Activated T-helper 1 cell treated with anti-CD3 and anti-CD28 coated beads, Interleukin-2, amount 50 U/mL, for 16 hours (primary cell): ENCODE measurements around the gene SRP9.
"Not testable (repeated sequence)": the region's sequence is repeated elsewhere in the genome, so short reads cannot be mapped to it uniquely, and the experiment has no call there.

ENCODE experiments used
- DNase-seq, 2 donors: peaks; one replicate each; pipeline ENCODE4 v3.0.0-alpha.2; 2020; ENCODE audit warnings: low read depth in 1 of 2, low spot score in 1 of 2

SRP9 gene

DNA sequence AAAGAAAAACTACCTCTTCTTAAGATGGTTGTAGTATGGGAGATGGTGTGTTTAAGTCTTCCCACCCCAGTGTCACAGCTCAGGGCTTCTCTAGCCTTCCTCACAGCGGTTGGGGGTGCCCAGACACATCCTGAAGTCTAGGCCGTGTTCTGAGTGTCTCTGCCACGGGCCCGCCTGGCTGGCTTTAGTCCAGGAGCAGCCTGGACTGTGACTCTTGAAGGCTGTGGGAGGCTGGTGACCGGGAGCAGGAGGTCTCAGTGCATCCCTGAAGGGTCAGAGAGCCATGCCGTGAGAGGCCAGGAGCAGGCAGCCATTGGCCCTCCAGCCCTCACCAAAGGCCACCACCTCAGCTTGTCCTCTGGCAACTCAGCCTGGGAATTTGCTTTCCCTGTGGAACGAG, 36.8 kb downstream of the SRP9 start:
- DNase-seq: no peak

DNA sequence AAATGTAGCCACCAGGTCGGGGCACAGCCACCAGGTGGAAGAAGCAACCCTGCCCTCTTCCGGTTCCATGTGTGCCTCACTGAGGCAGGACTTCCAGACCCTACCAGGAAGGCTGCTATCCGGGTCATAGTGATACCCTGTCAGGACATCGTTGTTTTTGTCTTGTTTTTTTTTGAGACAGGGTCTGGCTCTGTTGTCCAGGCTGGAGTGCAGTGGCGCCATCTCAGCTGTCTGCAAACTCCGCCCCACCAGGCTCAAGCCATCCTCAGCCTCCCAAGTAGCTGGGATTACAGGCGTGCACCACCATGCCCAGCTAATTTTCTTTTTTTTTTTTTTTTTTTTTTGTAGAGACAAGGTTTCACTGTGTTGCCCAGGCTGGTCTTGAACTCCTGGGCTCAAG, 37.5 kb downstream of the SRP9 start:
- DNase-seq: not testable (repeated sequence)

DNA sequence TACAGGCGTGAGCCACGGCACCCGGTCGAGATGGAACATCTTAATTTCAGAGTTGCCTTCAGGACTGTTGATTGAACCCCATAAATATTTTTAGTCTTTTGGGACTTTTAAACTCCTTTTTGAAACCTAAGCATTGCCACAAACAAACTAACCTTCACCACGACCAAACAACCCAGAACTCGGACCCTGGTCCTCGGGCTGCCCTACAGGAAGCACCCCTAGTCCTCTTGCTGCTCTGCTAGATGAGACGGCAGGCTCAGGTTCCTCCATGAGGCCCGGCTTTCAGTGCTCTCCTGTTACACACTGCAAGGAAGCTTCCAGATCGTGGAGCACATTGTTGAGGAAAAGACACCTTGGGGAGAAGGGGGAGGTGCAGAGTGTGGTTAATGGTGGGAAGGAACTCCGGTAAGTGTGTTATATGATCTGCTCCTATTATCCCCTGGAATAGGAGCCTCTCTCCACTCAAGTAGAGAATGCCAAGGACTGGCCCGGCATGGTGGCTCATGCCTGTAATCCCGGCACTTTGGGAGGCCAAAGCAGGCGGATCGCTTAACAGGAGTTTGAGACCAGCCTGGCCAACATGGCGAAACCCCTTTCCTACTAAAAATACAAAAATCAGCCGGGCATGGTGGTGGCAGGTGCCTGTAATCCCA, 38.0 kb downstream of the SRP9 start:
- DNase-seq: no peak

DNA sequence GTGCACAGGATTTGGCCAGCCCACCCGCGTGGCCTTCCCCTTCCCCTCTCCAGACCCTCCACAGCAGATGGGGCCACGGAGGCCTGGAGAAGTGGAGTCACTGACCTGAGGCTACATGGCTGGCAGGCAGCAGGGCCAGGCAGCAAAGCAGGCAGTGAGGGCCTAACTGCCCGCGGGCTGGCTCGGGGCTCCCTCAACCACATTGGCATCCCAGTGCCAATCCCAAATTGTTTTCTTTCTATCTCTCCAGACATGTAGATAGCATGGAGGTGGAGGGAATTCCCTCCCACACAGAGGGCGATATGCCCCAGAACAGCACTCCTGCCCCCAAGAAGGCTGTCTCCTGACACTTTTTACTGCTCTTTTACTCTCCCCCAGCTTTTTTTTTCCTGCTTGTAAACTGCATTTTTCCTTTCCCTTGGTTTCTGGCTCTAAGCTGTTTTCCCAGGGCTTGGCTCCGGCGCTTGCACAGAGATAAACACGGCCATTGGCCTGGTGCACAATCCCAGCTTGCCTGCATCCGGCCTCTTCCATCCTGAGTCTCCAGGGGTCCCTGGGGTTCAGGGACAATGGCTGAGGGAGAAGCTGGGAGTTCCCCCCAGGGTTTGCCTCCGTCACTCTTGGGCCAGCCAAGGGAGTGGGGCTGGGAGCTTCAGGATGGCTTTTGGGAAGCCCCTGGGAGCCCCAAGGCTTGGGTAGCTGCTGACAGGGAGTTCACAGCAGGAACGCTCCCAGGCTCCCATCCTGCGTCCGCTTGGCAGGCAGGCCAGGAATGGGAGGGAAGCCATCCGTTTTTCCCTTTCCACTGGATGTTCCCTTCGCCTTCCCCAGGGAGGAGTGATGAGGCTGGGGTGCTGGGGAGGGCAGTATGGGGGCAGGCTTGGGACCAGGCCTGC, 39.3 kb downstream of the SRP9 start:
- no peak for DNase-seq

DNA sequence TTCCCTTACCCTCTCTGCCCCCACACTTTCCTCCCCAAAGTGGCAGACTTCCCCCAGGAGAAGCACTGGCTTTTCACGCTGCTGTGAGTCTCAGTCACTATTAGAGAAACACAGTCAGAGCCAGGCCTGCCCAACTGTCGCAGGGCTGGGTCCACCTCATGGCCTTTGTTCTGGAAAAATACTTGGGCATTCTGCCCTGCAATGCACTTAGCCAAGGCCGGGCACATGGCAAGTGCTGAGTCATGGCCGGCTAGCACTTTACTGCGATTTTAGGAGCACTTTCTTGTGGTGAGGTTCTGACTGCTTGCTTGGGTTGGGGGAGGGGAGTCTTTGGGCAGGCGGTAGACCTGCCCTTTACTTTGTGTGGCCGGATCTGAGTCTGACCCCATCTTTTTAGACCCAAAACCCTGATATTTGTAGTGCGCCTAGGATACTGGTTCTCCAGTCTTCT, 40.0 kb downstream of the SRP9 start:
- no peak for DNase-seq

DNA sequence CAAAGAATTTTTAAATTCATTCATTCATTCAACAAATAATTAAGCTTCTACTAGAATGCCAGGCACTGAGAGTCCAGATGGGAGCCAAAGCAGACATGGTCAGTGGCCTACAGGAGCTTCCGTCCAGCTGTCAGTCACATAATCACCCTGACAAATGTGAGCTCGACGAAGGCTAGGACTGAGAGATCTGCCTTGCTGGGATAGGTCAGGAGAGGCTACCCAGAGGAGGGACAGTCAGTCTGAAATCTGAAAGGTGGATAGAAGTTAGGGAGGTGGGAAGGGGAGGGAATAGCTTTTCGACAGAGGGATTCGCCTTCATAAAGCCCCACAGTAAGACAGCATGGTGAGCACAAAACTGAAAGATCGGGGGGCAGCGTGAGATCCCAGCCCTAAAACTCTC, 40.6 kb downstream of the SRP9 start:
- DNase-seq: no peak

DNA sequence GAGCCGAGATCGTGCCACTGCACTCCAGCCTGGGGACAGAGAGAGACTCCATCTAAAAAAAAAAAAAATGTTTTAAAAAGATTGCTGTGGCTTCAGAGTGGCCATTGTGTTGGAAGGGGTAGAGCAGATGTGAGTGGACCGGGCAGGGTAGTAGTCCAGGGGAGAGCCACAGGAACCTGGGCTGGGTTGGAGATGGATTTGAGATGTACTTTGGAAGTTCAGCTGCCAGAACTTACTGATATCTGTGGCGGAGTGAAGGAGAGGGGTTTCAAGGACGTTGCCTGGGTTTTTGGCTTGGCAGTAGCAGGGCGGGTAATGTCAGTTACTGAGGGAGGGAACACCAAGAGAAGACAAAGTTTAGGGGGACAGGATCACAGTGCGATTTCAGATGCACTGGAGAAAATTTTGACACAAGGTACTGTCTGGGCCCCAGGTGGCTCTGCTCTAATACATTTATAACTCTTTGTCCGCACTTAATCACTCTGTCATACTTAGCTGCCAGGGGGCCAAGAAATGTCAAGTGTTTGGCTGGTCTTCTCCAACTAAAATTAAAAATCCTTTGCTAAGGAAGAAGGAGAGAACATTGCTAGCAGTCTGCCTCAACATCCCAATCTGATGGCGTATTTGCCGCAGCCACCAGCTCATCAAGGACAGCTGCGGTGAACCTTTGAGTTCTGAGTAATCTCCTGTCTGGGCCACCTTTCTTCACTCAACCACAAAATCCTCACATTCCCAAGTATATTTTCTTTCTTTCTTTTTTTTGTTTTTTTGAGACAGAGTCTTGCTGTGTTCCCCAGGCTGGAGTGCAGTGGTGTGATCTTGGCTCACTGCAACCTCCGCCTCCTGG, 41.9 kb downstream of the SRP9 start:
- DNase-seq: no peak

DNA sequence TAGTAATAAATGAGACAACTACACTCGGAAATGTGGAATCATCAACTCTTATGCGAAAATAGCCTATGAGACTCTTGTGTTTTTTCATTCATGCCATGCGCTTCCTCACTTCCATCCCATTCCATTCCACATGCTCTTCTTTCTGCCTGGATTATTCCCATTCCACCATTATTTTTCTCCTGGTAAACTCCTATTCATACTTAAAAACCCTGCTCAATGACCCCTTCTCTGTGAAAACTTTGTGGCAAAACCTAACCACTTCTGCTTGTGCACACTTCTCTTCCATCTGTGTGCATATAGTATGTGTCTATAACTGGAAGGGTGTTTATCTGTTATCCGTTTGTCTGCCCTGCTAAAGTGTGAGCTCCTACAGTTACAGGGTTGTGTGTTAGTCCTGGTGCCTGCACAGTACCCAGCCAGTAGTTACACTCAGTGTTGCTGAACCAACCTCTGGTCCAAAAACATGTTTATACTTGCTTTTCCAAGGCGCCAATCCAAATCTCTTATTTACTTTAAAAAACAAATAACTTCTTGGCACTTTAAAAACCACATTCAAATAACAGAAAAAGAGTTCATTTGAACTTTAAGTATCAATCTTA, 43.0 kb downstream of the SRP9 start:
- DNase-seq: no peak

DNA sequence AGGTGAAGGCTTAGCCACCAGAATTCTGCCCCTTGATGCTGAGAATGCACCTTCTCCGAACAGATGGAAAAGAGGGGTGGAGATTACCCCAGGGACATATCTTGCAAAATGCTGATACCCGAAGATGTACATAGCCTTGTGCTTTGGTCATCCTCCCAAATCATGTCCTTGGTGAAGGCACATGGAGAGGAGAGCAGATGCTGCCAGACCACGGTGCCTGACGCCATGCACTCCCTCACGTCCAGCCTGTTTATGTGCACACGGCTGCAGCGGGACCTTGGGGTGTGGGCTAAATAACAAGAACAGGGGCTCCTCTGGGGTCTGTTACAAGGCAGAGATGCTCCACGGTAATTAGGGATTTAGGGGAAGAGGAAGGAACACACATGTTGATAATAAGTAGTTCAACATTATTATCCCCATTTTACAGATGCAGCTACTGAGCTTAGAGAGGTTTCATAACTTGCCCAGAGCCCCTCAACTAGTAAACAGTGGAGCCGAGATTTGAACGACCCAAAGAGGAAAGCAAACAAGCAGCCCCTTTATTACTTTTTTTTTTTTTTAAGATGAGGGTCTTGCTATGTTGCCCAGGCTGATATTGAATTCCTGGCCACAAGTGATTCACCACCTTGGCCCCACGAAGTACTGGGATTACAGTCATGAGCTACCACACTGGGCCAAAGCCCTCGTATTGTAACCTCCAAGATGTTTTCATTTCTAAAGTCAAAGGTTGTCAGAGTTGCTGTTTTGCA, 45.2 kb downstream of the SRP9 start:
- DNase-seq: no peak

DNA sequence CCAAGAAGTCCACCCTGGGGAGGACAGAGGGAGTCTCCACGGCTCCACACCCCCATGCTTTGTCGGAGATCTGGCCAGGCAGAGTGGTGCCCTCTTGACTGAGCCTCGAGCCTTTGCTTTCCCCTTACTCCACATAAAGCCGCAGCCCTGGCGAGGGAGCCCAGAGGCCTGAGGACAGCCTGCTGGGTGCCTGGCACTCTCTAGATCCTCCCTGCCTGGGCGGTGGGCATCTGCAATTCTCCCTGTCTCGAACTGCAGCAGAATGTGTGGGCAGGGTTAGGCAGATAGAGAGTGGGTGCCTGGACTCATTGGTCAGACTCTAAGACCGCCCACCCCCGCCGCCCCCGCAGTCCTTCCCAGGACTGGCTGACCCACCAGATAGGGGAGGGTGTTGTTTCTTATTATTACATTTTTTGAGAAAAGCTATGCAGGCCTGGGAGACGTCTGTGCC, 46.2 kb downstream of the SRP9 start:
- no peak for DNase-seq

DNA sequence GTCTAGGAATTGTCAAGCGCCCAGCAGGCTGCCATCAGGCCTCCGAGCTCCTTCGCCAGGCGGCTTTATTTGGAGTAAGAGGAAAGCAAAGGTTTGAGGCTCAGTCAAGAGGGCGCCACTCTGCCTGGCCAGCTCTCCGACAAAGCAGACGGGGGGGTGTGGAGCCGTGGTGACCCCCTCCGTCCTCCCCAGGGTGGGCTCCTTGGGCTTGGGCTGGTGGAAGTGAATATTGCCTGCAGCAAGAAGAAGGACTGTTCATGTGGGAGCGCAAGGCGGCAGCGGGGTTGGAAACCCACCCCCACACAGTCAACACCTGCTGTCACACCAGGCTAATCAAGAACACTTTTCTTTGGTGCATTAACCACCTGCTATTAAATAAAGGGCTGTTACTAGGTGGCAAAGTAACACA, 46.9 kb downstream of the SRP9 start:
- DNase-seq: no peak

DNA sequence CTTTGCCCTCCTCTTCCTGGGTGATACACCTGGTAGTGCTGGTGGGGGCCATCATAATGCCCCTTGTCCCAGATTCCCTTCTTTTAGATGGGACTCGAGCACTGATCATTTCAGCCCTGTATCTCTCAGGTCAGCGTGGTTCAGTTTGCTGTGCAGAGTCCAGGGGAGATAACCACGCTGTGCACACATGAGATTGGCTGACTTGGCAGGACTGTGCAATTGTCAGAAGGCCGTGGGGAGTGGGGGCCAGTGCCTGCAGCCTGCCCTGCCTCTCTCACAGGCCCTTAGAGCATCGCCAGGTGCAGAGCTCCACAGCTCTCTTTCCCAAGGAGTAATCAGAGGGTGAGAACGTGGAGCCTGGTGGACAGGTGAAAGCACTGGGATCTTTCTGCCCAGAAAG, 47.5 kb downstream of the SRP9 start:
- DNase-seq: no peak

DNA sequence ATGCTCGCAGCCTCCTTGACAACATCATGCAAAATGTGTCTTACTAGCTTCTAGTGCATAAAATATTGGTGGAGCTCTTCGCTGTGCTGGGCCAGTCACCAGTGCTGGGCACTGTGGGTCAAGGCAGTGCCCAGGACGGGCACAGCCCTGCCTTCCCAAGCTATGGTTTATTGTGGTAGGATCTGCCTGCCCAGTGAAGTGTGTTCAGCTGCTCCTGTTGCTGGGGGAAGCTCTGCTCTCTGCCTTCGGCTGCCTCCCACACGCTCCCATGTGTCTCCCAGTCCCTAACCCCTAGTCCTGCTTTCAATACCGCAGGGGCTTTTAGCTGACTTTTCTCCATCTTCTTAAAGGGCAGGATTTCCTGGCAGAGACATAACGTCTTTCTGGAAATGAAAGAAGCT, 48.0 kb downstream of the SRP9 start:
- no peak for DNase-seq

DNA sequence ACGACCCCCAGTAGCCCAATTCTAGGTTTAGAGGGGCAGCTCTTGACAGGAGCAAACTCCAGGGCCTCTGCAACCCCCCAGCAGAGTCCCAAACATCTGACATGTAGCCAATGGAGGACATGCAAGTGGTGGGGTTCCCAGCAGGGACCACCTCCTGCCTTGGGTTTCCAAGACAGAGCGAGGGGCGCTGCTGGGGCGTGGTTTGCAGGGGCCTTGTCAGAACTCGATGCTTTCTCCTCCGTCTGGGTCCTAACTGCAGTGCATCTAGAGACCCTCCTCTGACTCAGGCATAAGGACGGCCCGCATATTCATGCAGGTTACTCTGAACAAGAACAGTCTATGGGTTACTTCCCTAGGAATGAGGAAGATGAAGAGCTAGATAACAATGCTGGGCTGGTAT, 49.5 kb downstream of the SRP9 start:
- no peak for DNase-seq

DNA sequence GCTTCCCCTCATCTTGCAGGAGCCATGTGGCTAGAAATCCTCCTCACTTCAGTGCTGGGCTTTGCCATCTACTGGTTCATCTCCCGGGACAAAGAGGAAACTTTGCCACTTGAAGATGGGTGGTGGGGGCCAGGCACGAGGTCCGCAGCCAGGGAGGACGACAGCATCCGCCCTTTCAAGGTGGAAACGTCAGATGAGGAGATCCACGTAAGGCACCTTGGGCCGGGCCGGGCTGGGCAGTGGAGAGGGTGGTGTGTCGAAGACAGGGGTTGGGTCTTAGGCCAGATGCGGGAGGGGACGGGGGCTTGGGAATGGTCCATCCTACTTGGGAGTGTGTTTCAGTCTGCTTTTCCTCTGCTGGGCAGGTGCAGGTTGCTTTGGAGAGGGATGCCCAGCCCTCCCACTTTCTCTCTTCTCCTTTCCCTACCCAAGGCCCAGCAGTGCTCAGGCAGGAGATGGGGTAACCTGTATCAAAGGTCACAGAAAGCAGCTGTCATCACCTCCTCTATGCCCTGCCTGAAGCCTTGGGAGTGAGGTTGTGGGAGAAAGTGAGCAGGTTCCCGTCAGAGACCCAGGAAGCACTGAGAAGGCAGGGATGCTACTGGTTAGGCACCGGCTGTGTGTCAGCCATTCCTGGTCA, 51.2 kb downstream of the SRP9 start:
- no peak for DNase-seq

DNA sequence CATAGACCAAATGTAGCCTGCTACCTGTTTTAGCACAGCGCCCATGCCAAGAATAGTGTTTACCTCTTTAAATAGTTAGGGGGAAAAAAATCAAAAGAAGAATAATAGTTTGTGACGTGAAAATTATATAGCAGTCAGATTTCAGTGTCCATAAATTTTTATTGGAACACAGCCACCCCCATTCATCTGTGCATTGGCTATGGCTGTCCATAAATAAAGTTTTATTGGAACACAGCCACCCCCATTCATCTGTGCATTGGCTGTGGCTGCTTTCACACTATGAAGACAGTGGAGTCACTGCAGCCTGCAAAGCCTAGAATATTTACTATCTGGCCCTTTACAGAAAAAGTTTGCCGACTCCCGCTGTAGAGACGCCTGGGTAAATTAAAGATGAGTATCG, 53.2 kb downstream of the SRP9 start:
- DNase-seq: no peak

DNA sequence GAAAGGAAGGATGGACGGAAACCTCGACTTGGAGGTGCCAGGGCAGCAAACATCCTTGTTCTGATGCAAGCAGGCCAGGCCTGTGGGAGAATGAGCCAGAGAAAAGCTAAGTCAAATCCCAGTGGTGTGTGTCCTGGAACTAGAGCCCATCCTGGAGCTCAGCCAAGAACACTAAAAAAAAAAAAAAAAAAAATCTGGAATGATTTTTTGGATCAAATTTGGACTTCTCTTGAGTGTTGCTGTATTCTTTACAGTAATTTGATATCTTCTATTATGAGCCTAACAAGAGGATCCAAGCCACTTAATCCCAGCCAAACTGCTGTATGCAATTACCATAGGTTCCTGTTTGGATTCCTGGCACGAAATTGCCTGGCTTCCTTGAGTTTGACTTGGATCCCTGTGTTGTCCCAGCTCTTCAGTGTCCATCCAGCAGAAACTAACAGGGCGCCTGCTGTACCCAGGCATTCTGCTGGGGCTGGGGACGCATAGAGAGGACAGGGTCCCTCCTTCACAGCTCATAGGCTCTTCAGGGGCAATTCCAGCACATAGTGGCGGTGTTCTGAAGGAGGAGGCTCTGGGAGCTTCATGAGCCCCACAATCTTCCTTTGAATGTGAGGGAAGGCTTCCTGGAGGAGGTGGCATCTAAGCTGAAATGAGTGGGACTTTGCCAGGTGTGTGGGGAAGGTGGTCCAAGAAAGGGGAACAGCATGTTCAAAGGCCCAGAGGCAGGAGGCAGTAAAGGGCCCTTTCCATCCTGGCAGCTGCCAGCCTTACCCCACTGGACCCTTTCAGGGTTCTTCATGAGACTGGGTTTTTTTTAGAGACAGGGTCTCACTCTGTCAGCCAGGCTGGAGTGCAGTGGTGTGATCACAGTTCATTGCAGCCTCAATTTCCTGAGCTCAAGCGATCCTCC, 57.0 kb downstream of the SRP9 start:
- DNase-seq: no peak

DNA sequence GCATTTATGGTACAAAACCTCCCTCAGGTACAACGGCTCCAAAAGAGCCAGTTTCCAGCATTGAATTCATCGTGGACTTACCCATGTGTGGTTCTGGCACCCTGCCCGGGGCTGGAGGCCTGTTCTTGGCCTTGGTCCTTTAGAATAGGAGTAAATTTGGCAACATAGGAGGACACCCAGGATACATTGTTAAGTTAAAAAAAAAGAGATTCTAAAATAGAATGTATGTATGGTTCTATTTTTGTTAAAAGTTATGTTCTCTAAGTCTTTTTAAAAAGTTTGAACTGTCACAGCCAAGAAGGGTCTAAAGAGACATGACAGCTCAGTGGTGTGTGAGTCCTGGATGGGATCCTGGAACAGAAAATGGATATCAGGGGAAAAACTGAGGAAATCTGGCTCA, 58.2 kb downstream of the SRP9 start:
- DNase-seq: no peak

DNA sequence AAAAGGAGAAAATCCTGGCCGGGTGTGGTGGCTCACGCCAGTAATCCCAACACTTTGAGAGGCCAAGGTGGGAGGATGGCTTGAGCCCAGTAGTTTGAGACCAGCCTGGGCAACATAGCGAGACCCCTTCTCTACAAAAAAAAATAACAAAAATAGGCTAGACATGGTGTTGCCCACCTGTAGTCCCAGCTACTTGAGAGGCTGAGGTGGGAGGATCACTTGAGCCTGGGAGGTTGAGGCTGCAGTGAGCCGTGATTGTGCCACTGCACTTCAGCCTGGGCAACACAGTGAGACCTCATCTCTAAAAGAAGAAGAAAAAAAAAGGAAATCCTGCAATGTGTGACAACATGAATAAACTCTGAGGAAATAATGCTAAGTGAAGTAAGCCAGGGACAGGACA, 58.7 kb downstream of the SRP9 start:
- not testable (repeated sequence) for DNase-seq
